SK-MEL-5 (cell line): Measurements from ENCODE around the gene SEC24D. TPM values are rescaled to one million over a fixed set of nuclear protein-coding genes. Genes with fewer than 3 reads are reported as not detected.
"Not testable (repeated sequence)": the region's sequence is repeated elsewhere in the genome, so short reads cannot be mapped to it uniquely, and the experiment has no call there.

Experiments used
- DNase-seq: peaks from one replicate; pipeline ENCODE4 v3.0.0-alpha.2; 2016; ENCODE audit warnings: low read depth, low spot score
- in situ Hi-C: cut with HindIII; loops from 2 replicates; pipeline ENCODE4 v1.10.0; 2016; ENCODE audit warnings: low sequenced_read_pairs, high pct_unique_total_duplicates, low pct_unique_long_range_greater_than_20kb
- total RNA-seq: library from RNA; depleted of rRNA; stranded (reverse); fragments of >200 nt; shearing (Covaris generic); gene quantifications from 2 replicates; pipeline ENCODE4 v1.2.3, GENCODE V29; 2014

SEC24D gene
- total RNA-seq, 1 experiment from 2014 or later = 10.3 TPM

DNA sequence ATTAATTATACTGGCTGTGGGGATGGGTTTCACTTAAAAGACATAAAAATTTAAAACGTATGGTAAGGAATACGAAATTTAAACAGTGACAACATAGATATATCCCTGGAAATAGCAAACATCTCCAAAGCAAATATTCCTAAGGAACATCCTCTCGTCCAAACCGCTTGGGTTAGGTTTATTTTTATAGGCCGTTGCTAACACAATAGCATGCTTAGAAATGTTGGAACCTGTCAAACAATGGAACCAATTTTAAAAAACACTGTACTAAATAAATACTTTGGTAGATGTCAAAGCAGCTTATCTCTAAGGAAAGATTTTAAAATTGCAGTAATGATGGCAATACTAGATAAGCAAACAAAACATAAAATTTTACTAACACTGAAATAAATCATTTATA is 45.4 kb downstream of the SEC24D start:
- in situ Hi-C loops = no loop called here
- DNase-seq = no peak

DNA sequence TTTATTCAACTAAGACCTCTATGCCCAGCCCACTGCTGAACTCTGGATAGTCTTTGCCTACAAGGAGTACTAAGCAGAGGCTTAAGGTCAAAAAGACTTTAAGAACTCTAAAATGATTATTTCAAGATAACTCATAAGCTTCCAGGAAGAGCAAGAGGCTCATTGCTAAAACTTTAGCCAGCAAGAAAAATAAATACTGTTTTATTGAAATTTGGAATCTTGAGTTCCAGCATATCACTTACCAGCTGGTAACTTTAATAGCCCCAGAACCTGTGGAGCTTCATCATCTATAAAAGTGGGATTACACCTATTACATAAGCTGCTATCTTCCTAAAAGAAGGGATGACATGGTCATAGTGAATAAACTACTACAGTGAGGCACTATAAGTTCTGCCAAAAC is 47.0 kb downstream of the SEC24D start:
- in situ Hi-C loops = no loop called here
- no peak for DNase-seq

DNA sequence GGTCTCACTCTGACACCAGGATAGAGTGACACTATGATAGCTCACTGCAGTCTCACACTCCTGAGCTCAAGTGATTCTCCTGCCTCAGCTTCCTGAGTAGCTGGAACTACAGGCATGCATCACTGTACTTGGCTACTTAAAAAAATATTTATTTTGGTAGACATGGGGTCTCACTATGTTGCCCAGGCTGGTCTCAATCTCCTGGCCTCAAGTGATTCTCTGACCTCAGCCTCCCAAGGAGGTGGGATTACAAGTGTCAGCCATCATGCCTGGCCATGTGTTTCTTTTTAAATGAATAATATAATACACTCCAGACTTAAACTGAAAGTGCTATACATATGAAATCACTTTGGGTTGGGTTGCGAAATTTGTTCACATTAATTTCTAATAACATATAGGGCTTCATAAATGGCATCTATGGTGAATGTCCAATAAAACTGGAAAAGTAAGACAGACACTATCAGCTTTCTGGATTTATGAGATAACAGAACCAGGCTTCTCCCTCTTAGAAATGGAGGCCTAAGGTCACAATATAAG is 48.0 kb downstream of the SEC24D start:
- DNase-seq = no peak
- in situ Hi-C loops = no loop called here

DNA sequence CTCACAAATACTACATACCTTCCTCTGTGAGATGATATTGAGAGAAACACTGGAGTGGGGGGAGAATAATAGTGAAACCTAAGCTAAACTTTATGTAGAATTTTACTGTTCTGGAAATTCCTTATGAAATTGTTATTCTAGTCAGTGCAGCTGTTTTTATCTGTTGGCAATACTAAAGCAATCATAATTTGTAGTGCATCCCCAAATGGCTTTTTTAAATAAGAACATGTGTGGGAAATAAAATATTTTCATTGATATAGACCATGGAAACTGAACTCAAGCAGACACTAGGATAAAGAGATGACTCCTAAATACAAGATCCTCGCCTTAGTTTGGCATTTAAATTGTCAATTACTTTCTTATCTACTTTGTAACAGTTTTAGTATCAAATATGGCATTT is 51.1 kb downstream of the SEC24D start:
- DNase-seq = no peak
- in situ Hi-C loops = no loop called here

DNA sequence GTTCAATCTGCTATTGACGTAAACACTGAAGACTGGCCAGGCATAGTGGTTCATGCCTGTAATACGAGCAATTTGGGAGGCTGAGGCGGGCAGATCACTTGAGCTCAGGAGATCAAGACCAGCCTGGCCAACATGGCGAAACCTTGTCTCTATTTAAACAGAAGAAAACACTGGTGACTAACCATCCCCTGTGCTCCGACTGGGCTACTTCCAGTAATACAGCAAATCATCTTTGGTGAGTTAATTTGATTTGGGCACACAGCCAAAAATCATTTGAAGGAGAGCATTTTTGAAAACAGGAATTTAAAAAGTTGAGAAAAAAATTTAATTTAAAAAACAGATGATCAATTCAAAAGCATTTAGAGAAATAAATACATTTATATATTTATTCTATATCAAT is 52.0 kb downstream of the SEC24D start:
- in situ Hi-C loops = no loop called here
- DNase-seq = no peak

DNA sequence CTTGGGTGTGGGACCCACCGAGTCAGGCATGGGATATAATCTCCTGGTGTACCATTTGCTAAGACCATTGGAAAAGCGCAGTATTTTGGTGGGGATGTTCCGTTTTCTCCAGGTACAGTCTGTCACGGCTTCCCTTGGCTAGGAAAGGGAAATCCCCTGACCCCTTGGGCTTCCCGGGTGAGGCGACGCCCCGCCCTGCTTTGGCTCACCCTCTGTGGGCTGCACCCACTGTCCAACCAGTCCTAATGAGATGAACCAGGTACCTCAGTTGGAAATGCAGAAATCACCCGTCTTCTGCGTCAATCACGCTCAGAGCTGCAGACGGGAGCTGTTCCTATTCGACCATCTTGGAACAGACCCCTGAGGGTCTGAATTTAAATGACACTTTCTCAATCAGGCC is 53.0 kb downstream of the SEC24D start:
- DNase-seq, in situ Hi-C loops: not testable (repeated sequence)

DNA sequence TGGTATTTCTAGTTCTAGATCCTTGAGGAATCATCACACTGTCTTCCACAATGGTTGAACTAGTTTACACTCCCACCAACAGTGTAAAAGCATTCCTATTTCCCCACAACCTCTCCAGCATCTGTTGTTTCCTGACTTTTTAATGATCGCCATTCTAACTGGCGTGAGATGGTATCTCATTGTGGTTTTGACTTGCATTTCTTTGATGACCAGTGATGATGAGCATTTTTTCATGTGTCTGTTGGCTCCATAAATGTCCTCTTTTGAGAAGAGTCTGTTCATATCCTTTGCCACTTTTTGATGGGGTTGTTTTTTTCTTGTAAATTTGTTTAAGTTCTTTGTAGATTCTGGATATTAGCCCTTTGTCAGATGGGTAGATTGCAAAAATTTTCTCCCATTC is 58.3 kb downstream of the SEC24D start:
- DNase-seq = not testable (repeated sequence)

DNA sequence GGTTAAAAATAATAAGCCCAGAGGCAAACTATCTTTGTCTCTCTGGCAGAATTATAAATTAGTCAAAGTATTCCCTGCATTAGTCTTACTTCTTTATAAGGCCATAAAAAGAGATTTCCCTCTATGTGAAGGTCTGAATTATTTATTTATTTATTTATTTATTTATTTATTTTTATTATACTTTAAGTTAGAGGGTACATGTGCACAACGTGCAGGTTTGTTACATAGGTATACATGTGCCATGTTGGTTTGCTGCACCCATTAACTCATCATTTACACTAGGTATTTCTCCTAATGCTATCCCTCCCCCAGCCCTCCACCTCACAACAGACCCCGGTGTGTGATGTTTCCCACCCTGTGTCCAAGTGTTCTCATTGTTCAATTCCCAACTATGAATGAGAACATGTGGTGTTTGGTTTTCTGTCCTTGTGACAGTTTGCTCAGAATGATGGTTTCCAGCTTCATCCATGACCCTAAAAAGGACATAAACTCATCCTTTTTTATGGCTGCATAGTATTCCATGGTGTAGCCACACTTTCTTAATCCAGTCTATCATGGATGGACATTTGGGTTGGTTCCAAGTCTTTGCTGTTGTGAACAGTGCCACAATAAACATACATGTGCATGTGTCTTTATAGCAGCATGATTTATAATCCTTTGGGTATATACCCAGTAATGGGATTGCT is 58.8 kb downstream of the SEC24D start:
- in situ Hi-C loops, DNase-seq: not testable (repeated sequence)

More for the DNA sequence above, 58.3 kb downstream of the SEC24D start:
- in situ Hi-C loops = not testable (repeated sequence)

DNA sequence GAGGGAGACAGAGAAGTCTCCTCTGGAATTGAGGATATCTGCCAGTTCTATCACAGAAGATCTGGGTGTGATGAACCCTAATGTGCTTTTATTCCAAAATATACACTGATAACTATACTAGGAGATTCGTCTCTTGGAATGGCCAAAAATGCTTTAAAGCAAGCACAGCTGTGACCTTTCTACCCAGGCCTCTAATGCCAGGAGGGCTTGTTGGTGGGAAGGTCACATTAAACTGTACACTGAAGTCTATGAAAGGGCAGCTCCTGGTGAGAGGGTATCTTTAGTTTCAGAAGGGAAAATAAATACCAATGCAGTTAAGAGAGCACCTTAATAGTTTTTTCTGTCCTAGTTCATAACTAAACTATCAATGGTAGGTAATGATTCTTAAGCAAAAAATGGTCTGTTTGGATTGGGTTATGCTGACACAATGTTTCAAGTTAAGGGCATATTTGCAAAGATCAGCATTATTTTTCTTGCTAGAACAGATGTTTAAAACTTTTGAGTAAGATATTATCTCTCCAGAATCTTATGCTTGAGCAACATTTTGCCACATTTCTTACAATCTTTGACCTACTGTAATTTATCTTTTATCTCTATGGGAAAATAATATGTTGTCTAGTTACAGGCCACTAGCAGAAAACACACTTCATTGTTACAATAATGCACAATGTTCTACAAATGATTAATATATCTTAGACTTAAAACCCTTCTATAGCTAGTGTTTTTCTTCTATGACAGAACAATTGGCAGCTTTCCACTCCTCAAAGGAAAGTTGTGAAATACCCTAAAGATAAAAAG is 59.6 kb downstream of the SEC24D start:
- no peak for DNase-seq
- in situ Hi-C loops = no loop called here

DNA sequence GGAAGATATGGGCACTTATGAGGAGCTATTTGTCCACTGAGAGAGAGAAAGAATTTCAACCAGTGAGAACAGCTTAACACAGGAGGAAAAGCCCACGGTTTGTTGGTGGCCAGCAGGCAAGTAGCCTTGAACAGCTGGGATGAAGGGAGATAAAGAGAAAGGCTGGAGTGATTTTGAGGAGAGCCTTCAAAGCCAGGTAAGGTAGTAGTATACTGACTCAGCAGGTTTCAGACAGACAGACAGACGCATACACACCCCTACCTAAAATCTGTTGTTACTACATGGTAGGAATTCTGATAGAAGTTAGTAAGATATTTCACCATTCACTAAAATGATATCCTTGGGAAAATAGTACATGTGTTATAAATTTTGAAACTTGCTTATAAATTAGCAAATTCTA is 60.5 kb downstream of the SEC24D start:
- no peak for DNase-seq
- in situ Hi-C loops = no loop called here

DNA sequence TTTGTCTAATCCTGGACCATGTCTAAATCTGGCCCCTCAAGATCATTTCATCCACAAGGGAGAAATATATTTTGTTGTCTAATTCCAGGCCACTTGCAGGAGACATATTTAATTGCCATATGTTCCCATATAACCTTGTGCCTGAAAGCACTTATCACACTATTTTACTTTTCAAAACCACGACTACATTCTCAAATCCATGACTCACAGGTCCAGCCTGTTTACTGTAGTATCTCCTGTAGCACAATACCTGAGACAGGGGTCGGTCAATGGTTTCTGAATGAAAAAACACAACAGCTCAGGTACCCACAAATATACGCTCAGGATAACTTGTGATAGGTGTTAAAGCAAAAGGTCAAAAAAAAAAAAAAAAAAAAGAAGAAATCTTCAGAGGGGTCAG is 60.9 kb downstream of the SEC24D start:
- no peak for DNase-seq
- in situ Hi-C loops = no loop called here

DNA sequence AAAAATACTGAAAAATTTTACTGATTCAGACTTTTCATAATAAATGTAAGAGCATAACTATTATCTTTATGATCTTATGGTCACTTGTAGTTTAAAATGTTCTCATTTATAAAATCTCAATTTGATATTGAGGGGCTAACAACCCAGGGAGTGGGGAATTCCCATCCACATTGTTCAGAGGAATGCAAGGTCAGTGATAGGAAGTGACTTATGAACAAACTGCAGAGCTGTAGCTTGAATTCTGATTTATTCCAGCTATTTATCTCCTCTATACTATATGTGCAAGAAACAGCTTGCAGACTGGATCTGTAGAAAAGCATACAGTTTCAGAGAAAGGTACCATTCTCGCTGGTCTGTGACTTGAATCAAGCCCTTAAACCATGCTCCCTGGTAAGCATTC is 61.6 kb downstream of the SEC24D start:
- DNase-seq = no peak
- in situ Hi-C loops = no loop called here

DNA sequence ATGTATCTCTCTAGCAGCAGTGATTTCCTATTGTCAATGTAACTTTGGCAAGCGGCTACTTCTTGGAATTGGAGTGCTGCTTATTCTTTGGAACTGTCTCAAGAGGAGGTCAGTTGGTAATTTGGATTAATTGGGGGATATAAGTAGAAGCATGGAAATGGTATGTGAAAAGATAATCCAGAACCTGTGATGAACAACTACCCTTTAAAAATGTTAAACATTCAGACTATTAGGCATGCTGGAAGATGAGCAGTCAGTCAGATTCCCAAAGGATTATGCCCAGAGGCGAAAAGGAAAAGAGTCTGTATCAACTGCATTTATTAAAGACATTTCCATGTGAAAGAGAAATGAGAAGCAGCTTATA is 62.5 kb downstream of the SEC24D start:
- in situ Hi-C loops = no loop called here
- peak; percentile 17 for DNase-seq

DNA sequence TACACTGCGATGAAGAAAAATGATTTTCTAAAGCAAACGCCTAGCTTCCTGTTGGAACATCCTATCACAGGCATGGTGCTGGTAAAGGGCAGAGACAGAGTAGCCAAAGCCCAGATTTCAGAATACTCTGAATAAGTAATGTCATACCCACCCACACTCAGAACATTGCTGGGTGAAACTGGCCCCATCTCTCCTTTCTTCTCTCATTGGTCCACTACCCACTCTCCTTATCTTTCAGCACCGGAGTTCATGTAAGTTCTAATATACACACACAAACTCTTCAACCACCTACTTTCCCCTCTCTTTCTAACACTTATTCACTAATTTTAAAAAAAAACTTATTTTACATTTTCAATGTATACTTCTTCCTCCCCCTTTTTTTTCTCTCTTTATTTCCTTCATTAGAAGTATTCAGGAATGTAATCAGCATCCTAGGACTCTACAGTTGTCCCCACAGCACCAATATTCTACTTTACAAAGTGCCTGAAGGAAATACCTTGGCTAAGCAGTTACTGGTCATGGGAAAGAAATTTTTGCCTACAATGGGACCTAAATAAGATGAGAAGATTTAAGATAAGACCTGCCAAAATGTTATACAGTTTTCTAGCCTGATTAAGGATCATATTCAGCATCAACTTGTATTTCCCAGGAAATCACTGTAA is 63.0 kb downstream of the SEC24D start:
- DNase-seq = no peak
- in situ Hi-C loops = no loop called here

DNA sequence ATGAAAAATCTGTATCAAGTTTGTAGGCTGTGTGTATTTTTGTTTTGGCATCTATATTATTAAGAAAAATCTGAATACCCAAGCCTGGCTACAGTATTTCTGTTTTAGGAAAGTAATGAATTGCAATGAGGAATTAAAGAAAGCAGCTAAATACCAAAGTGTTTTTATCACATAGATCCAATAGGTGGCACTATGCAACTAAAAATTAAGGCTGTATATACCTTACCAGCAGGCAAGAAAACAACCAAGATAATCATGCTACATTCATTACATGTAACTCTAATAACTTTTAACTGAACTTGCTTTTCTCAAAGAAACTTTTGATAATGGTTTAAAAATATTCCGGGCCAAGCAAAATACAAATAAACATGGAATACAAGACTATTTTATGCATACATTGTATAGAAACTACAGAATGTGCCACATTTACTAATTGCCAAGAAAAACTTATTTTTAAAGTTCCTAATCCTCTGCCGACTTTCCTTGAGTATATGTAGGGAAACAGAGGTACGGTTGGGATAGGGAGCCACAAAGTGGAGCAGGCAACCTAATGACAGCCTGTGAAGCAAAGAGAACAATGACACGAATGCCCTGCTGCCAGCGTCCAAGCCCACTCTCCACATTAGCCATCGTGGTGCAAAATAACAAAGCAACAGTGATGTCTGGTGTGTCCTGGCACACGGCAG is 63.7 kb downstream of the SEC24D start:
- in situ Hi-C loops = no loop called here
- DNase-seq = peak; percentile 57

DNA sequence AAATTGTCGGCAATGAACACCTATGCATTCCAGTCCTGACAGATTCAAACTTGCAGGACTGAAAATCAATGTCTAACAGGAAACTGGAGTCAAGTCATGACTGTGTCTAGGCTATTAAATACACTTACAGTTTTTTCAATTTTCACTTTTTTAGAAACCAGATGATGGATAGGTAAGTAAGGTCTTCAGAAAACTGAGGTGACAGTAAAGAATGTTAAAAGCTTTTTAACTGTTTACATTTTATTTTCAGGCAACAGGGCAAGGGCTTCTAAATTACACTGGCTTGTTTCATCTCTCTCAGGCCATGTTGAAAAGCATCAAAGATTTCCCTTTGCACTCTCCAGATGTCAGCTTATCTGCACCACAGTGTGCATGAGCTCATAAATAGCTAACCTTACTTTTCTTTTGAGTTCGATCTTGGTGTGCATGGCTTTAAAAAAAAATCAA is 65.2 kb downstream of the SEC24D start:
- no peak for DNase-seq
- in situ Hi-C loops = no loop called here

DNA sequence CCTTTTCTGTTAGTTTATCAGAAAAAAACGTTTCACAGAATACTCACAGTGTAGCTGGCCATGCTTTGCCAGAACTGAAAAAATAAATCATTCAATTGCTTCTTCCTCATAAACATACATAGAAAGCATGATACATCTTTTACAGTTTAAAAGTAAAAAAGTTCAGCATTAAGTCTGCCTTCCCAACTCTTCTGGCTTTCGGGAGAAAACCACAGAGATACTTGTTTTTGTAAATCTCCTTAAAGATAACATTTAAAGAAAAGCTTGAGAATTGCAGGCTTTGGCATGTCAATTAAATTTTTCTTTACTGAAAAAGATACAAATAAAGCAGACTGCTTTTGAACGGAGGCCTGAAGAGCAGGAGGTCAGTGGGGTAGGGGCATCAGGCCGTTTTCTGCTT is 66.8 kb downstream of the SEC24D start:
- no peak for DNase-seq
- in situ Hi-C loops = no loop called here

DNA sequence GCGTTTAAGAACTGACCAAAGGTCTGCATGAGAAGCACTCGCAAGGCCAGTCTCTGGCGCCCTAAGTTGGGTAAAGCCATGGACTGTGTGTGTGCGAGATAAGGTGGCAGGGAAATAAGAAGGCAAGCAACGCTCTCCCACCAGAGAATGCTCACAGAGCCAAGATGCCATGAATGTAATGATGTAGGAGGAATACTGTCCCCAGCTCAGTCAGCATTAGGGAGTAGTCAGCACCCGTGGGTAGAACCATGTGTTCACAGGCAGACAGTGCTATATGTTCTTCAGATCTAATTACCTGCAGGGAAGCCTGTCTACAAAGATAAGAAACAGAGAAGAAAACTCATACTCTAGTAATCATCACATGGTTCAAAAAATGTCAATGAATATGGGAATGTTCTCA is 68.8 kb downstream of the SEC24D start:
- no peak for DNase-seq
- in situ Hi-C loops = no loop called here
